ENCODE data around the gene NSRP1. TPM values are rescaled to one million over a fixed set of nuclear protein-coding genes. Genes with fewer than 3 reads are reported as not detected.
"Not testable (repeated sequence)": the region's sequence is repeated elsewhere in the genome, so short reads cannot be mapped to it uniquely, and the experiment has no call there.

Gene NSRP1
- total RNA-seq, 4 donors from 2014 or later = 7.4 to 23.8 (median 17.8) TPM

DNA sequence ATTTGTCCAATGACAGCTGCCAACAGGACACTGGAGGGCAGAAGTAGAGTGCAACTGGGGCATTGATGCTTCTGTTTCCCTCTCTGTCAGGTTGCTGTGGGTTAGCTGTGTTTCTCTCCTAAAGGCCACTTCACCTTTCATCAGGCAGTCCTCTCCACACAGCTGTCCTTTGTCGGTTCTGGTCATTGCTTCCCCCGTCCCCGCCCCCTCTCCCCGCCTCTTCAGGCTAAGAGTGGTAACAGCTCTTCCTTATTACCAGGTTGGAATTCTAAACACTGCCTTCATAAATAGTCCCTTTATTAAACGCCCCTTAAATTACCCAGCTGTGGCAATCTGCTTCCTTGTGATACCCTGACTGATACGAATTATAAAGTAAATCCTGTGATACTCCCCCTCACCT lies 31.8 kb upstream of the NSRP1 start:
- 49 to 51% methylated on average over 6 of the region's 6 CpGs for WGBS, 2 donors
- H3K4me3 ChIP-seq (ENCODE audit: low read depth, poor library complexity, severe bottlenecking) = no peak overlapping the region
- intact Hi-C loops (cut with DNase I; ENCODE audit: low total_unique reads) = no loop called here
- TF ChIP-seq CTCF (IDR thresholded peaks at IDR 0.05) = no peak
- no peak for TF ChIP-seq POLR2A (IDR thresholded peaks at IDR 0.05)
- DNase-seq (ENCODE audit: low spot score in 2 of 2) = no peak

GRCh38 chr17:30086896-30087295 lies 29.7 kb upstream of the NSRP1 start:
- DNase-seq (ENCODE audit: low spot score in 2 of 2) = no peak
- no peak for TF ChIP-seq POLR2A (IDR thresholded peaks at IDR 0.05)
- intact Hi-C loops (cut with DNase I; ENCODE audit: low total_unique reads) = no loop called here
- 92 to 94% methylated on average over 2 of the region's 2 CpGs for WGBS, 2 donors
- no peak overlapping the region for H3K4me3 ChIP-seq (ENCODE audit: low read depth, poor library complexity, severe bottlenecking)

DNA sequence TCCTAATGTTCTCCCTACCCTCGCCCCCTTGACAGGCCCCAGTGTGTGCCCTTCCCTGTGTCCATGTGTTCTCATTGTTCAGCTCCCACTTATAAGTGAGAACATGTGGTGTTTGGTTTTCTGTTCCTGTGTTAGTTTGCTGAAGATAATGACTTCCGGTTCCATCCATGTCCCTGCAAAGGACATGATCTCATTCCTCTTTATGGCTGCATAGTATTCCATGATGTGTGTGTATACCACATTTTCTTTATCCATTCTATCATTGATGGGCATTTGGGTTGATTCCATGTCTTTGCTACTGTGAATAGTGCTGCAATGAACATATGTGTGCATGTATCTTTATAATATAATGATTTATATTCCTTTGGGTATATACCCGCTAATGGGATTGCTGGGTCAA lies 29.2 kb upstream of the NSRP1 start:
- H3K4me3 ChIP-seq (ENCODE audit: low read depth, poor library complexity, severe bottlenecking); DNase-seq (ENCODE audit: low spot score in 2 of 2); intact Hi-C loops (cut with DNase I; ENCODE audit: low total_unique reads): not testable (repeated sequence)
- WGBS, 2 donors = 87 to 90% methylated on average over 3 of the region's 3 CpGs

- DNase-seq (ENCODE audit: low spot score in 2 of 2) = no peak
- 84 to 85% methylated on average over 4 of the region's 4 CpGs for WGBS, 2 donors
- TF ChIP-seq POLR2A (IDR thresholded peaks at IDR 0.05) (no peak), CTCF (IDR thresholded peaks at IDR 0.05) (no peak)
- intact Hi-C loops (cut with DNase I; ENCODE audit: low total_unique reads) = no loop called here
- no peak overlapping the region for H3K4me3 ChIP-seq (ENCODE audit: low read depth, poor library complexity, severe bottlenecking)
Observed at GRCh38 chr17:30091121-30091670, 25.4 kb upstream of the NSRP1 start.

DNA sequence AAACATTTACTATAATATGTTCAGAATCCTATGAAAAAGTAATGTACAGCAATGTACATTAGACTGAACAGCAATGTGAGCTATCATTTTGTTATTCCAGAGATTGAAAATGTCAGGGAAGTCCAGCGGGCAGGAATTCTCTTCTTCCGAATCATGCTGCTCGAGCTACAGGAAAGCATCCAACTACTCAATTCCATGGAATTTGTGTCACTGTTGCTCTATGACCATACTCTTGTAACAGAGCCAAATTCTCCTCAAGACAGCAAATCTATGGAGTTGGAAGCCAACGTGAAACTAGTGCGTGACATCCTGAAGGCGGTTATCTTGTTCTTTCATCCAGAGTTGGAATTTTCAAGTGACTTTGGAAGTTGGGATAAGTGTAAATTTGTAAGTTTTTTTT lies 24.8 kb upstream of the NSRP1 start:
- H3K4me3 ChIP-seq (ENCODE audit: low read depth, poor library complexity, severe bottlenecking) = no peak overlapping the region
- DNase-seq (ENCODE audit: low spot score in 2 of 2) = no peak
- 49 to 54% methylated on average over 6 of the region's 6 CpGs for WGBS, 2 donors
- TF ChIP-seq CTCF (IDR thresholded peaks at IDR 0.05) (no peak), POLR2A (IDR thresholded peaks at IDR 0.05) (no peak)
- intact Hi-C loops (cut with DNase I; ENCODE audit: low total_unique reads) = no loop called here

GRCh38 chr17:30092886-30093285 lies 23.7 kb upstream of the NSRP1 start:
- intact Hi-C loops (cut with DNase I; ENCODE audit: low total_unique reads) = no loop called here
- DNase-seq (ENCODE audit: low spot score in 2 of 2) = no peak
- H3K4me3 ChIP-seq (ENCODE audit: low read depth, poor library complexity, severe bottlenecking) = no peak overlapping the region
- TF ChIP-seq CTCF (IDR thresholded peaks at IDR 0.05) (no peak), POLR2A (IDR thresholded peaks at IDR 0.05) (no peak)

GRCh38 chr17:30093463-30094147 lies 23.0 kb upstream of the NSRP1 start:
- H3K4me3 ChIP-seq (ENCODE audit: low read depth, poor library complexity, severe bottlenecking) = no peak overlapping the region
- no peak for DNase-seq (ENCODE audit: low spot score in 2 of 2)
- peak in 1 of 3 donors; percentile 44 for TF ChIP-seq CTCF (IDR thresholded peaks at IDR 0.05)
- no peak for TF ChIP-seq POLR2A (IDR thresholded peaks at IDR 0.05)
- intact Hi-C loops (cut with DNase I; ENCODE audit: low total_unique reads) = no loop called here
- WGBS, 2 donors = 18 to 20% methylated on average over 12 of the region's 12 CpGs
